ENCODE results near the gene TOP3B. TPM values are rescaled to one million over a fixed set of nuclear protein-coding genes. Genes with fewer than 3 reads are reported as not detected.

Gene TOP3B
- total RNA-seq, 2 donors from 2014 or later, result 29.6 to 33.2 TPM

DNA sequence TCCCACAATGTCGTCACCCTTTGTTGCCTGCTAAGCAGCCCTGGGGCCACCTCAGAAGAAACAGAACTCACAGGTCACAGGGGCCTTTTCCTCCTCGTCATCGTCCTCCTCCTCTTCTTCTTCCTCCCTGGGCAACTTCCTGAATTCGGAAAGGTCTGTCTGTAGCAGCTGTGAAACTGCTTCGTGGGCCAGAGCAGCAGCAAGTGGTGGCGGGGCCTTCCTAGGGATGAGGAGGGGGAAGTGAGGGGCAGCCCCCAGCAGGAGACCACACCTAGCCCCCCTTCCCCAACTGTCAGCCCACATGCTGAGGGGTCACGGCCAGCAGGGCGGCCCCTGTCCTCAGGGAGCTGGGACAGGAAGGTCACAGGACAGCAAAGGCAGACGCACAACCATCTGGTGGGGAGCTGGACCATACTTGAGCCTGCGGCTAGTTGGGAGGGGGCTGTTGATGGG lies 43.1 kb downstream of the TOP3B start:
- peaks cover 42% of the 10 kb centered on the region for H3K4me1 Mint-ChIP-seq (ENCODE audit: low read depth)
- DNase-seq, result no peak
- peak overlapping the region; percentile 5 to 89 for H3K4me3 Mint-ChIP-seq
- no peak for ATAC-seq (replicated peaks in 1 of 2)
- no peak overlapping the region for H3K27ac Mint-ChIP-seq
- no peaks in the 10 kb centered on the region for H3K9me3 Mint-ChIP-seq
- H3K27me3 Mint-ChIP-seq (ENCODE audit: low read depth), result no peaks in the 10 kb centered on the region
- peaks cover 0 to 5% of the 10 kb centered on the region in 2 donors for H3K36me3 Mint-ChIP-seq (ENCODE audit: insufficient read depth in 2 of 2)

- Mint-ChIP-seq H3K4me3 (peak overlapping the region; percentile 89), H3K4me1 (ENCODE audit: low read depth) (peaks cover 42% of the 10 kb centered on the region), H3K9me3 (no peaks in the 10 kb centered on the region), H3K27ac (no peak overlapping the region), H3K27me3 (ENCODE audit: low read depth) (no peaks in the 10 kb centered on the region), H3K36me3 (ENCODE audit: insufficient read depth in 2 of 2) (peaks cover 0 to 5% of the 10 kb centered on the region in 2 donors)
- ATAC-seq (replicated peaks in 1 of 2) (no peak), DNase-seq (no peak)
Measured at GRCh38 chr22:21938906-21939305, 43.7 kb downstream of the TOP3B start.

DNA sequence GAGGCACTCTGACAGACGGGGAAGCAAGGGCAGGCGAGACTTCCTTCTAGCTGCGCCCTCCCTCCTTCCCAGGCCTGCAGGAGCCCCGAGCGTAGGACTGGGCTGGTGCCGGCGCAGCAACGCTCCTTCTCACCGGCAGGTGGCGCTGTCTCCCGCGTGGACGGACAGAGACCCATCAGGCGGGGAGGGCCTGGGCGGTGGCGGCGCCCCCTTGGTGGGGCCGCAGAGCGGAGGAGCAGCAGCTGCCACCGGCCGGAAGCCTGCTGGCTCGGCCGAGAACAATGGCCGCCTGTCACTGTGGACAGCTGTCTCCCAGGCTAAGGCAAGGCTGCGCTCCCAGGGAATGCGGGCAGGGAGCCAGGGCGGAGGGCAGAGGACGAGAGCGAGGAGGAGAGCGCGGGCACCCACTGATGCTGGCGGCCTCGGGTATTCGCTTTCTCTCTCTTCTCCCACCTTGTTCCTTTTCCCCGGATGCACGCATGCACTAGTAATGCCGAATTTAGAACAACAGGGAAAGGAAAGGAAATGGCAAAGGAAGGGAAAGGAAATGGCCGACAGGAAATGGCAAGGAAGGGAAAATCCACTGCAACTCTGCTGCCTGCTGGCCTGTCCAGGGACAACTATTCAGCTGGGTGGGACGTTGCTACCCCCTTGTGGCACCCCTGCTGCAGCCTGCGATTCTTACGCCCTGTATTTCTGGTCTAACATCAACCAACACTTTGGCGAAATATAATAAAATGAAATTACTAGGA lies 44.3 kb downstream of the TOP3B start:
- DNase-seq, result peak; percentile 91 to 94
- H3K9me3 Mint-ChIP-seq, result no peaks in the 10 kb centered on the region
- H3K4me3 Mint-ChIP-seq, result peak overlapping the region; percentile 89
- H3K36me3 Mint-ChIP-seq (ENCODE audit: insufficient read depth in 2 of 2), result peaks cover 0 to 5% of the 10 kb centered on the region in 2 donors
- no peaks in the 10 kb centered on the region for H3K27me3 Mint-ChIP-seq (ENCODE audit: low read depth)
- H3K4me1 Mint-ChIP-seq (ENCODE audit: low read depth), result peaks cover 42% of the 10 kb centered on the region
- peak; percentile 96 for ATAC-seq (replicated peaks in 1 of 2)
- peak overlapping the region; percentile 33 for H3K27ac Mint-ChIP-seq

- H3K4me3 Mint-ChIP-seq, result peak overlapping the region; percentile 89
Measured at GRCh38 chr22:21937821-21938070, 44.8 kb downstream of the TOP3B start.

DNA sequence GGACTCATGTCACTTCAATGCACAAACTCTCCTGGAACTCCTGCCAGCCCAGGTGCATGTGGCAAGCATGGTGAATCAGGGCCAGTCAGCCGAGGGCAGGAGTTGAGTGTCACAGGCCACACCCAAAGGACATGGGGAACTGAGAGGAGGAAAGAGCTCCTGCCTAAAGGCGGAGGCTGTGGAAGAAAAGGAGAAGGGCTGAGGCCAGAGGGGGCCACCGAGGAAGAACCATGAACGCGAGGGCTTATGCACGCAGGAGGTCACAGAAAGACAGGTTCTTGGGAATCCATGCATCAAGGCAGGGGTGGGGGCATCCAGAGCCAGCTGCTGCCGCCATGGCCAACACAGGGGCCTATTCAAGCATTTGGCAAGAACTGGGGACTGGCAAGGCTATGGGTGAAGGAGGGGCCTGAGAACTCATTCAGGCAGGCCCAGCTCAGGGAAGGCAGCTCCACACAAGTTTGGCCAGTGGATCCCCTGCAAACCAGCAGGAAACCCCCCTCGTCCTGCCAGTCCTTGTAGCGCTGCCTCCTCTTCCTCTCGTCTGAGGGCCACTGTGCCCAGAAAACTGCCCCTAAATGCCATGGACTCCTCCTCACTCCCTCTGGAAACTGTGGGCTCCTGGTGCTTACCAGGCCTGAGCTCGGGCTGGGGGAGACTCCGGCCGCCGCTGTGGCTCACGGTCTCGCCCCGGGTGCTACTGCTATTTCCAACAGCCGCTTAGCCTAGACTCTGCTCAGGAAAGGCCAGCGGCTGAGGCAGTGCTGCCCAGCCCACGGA lies 45.4 kb downstream of the TOP3B start:
- Mint-ChIP-seq H3K9me3 (no peaks in the 10 kb centered on the region), H3K27me3 (ENCODE audit: low read depth) (no peaks in the 10 kb centered on the region), H3K4me3 (no peak overlapping the region), H3K36me3 (ENCODE audit: insufficient read depth in 2 of 2) (peaks cover 0 to 5% of the 10 kb centered on the region in 2 donors), H3K27ac (no peak overlapping the region), H3K4me1 (ENCODE audit: low read depth) (peaks cover 33% of the 10 kb centered on the region)
- ATAC-seq (replicated peaks in 1 of 2) (no peak), DNase-seq (no peak)

More at GRCh38 chr22:21937821-21938070, 44.8 kb downstream of the TOP3B start:
- H3K27me3 Mint-ChIP-seq (ENCODE audit: low read depth), result no peaks in the 10 kb centered on the region
- DNase-seq, result no peak
- peaks cover 38% of the 10 kb centered on the region for H3K4me1 Mint-ChIP-seq (ENCODE audit: low read depth)
- ATAC-seq (replicated peaks in 1 of 2), result no peak
- H3K36me3 Mint-ChIP-seq (ENCODE audit: insufficient read depth in 2 of 2), result peaks cover 0 to 5% of the 10 kb centered on the region in 2 donors
- no peaks in the 10 kb centered on the region for H3K9me3 Mint-ChIP-seq
- no peak overlapping the region for H3K27ac Mint-ChIP-seq

DNA sequence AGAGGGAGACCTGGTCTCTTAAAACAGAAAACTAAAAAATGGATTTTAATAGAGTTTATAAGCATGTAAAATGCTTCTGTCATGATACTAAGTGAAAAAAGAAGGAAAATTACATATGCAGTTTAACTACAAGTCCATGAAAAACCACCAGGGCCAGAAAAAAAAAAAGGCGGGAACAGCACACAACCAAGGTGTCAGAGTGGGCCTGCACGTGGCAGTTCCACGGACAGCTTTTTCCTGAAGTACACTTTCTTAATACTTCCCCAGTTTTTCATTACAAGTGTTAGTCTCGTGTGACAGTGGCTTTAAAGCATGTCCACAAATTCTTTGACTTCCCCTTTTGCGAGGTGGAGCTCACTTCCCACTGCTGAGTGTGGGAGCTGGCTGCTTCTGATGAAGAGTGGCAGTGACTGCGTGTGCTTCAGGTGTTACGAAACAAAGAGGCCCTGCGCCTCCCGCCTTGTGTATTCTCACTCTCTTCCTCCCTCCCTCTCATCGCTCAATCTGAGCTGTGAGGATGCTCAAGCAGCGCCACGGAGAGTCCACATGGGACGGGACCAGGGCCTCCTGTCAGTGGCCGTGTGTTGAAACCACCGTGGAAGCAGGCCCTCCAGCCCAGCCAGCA lies 46.3 kb downstream of the TOP3B start:
- H3K27me3 Mint-ChIP-seq (ENCODE audit: low read depth), result no peaks in the 10 kb centered on the region
- DNase-seq (no peak), ATAC-seq (replicated peaks in 1 of 2) (no peak)
- H3K36me3 Mint-ChIP-seq (ENCODE audit: insufficient read depth in 2 of 2), result peaks cover 0 to 5% of the 10 kb centered on the region in 2 donors
- no peaks in the 10 kb centered on the region for H3K9me3 Mint-ChIP-seq
- peaks cover 23% of the 10 kb centered on the region for H3K4me1 Mint-ChIP-seq (ENCODE audit: low read depth)
- H3K27ac Mint-ChIP-seq, result no peak overlapping the region
- no peak overlapping the region for H3K4me3 Mint-ChIP-seq

DNA sequence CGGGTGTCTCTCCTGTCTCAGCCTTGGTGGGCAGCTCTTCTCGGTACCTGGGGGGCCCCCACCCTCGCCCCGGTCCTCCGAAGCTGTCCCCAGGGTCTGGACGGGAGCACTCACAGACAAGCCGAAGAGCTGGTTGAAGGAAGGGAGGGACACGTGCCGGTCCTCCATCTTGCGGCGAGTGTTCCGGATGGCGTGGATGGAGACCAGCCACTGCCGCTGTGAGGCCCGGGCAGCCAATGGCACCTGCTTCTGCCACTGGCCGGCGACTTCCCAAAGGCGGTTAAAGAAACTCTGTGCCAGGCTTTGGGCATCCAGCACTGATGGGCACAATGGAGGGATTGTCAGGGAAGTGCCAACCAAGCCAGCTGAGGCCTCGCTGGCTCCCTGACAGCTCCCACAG lies 48.7 kb downstream of the TOP3B start:
- ATAC-seq (replicated peaks in 1 of 2) (no peak), DNase-seq (no peak)
- no peak overlapping the region for H3K27ac Mint-ChIP-seq
- peaks cover 0 to 5% of the 10 kb centered on the region in 2 donors for H3K36me3 Mint-ChIP-seq (ENCODE audit: insufficient read depth in 2 of 2)
- H3K4me1 Mint-ChIP-seq (ENCODE audit: low read depth), result peaks cover 12% of the 10 kb centered on the region
- no peak overlapping the region for H3K4me3 Mint-ChIP-seq
- H3K27me3 Mint-ChIP-seq (ENCODE audit: low read depth), result no peaks in the 10 kb centered on the region
- no peaks in the 10 kb centered on the region for H3K9me3 Mint-ChIP-seq

GRCh38 chr22:21933413-21933812 lies 49.2 kb downstream of the TOP3B start:
- Mint-ChIP-seq H3K27ac (no peak overlapping the region), H3K4me1 (ENCODE audit: low read depth) (peaks cover 9% of the 10 kb centered on the region), H3K27me3 (ENCODE audit: low read depth) (no peaks in the 10 kb centered on the region), H3K36me3 (ENCODE audit: insufficient read depth in 2 of 2) (peaks cover 0 to 5% of the 10 kb centered on the region in 2 donors), H3K9me3 (no peaks in the 10 kb centered on the region), H3K4me3 (no peak overlapping the region)
- ATAC-seq (replicated peaks in 1 of 2), result no peak
- no peak for DNase-seq

- H3K27me3 Mint-ChIP-seq (ENCODE audit: low read depth), result no peaks in the 10 kb centered on the region
- no peak for DNase-seq
- no peak overlapping the region for H3K27ac Mint-ChIP-seq
- ATAC-seq (replicated peaks in 1 of 2), result no peak
- peaks cover 0 to 5% of the 10 kb centered on the region in 2 donors for H3K36me3 Mint-ChIP-seq (ENCODE audit: insufficient read depth in 2 of 2)
- no peak overlapping the region for H3K4me3 Mint-ChIP-seq
- H3K9me3 Mint-ChIP-seq, result no peaks in the 10 kb centered on the region
- H3K4me1 Mint-ChIP-seq (ENCODE audit: low read depth), result no peaks in the 10 kb centered on the region
Measured at GRCh38 chr22:21932347-21932746, 50.2 kb downstream of the TOP3B start.

GRCh38 chr22:21931056-21931455 lies 51.5 kb downstream of the TOP3B start:
- no peak overlapping the region for H3K27ac Mint-ChIP-seq
- no peaks in the 10 kb centered on the region for H3K9me3 Mint-ChIP-seq
- DNase-seq (no peak), ATAC-seq (replicated peaks in 1 of 2) (no peak)
- no peak overlapping the region for H3K4me3 Mint-ChIP-seq
- H3K36me3 Mint-ChIP-seq (ENCODE audit: insufficient read depth in 2 of 2), result peaks cover 0 to 5% of the 10 kb centered on the region in 2 donors
- no peaks in the 10 kb centered on the region for H3K4me1 Mint-ChIP-seq (ENCODE audit: low read depth)
- H3K27me3 Mint-ChIP-seq (ENCODE audit: low read depth), result no peaks in the 10 kb centered on the region

DNA sequence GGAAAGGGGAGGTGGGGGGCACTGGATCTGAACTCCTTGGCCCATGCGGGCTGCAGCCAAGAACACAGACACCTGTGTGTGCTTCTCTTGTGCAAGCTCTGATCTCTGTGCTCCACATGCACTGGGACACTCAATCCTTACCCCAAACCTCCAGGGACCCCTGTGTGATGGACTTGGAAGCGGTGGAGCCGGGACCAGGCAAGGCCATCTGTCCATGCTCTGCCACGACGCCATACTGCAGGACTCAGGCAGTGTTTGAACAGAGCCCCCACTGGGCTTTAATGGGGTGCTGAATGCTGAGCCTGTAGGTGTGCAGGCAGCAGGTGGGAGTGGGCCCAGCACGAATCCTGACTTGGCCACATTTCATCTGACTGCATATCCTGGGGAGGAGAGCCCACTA lies 53.3 kb downstream of the TOP3B start:
- Mint-ChIP-seq H3K27me3 (ENCODE audit: low read depth) (no peaks in the 10 kb centered on the region), H3K9me3 (no peaks in the 10 kb centered on the region), H3K36me3 (ENCODE audit: insufficient read depth in 2 of 2) (no peaks in the 10 kb centered on the region), H3K4me1 (ENCODE audit: low read depth) (no peaks in the 10 kb centered on the region), H3K4me3 (no peak overlapping the region), H3K27ac (no peak overlapping the region)
- DNase-seq (no peak), ATAC-seq (replicated peaks in 1 of 2) (no peak)

GRCh38 chr22:21928048-21928447 lies 54.5 kb downstream of the TOP3B start:
- Mint-ChIP-seq H3K4me3 (no peak overlapping the region), H3K27me3 (ENCODE audit: low read depth) (no peaks in the 10 kb centered on the region), H3K36me3 (ENCODE audit: insufficient read depth in 2 of 2) (no peaks in the 10 kb centered on the region), H3K9me3 (no peaks in the 10 kb centered on the region), H3K4me1 (ENCODE audit: low read depth) (no peaks in the 10 kb centered on the region), H3K27ac (no peak overlapping the region)
- ATAC-seq (replicated peaks in 1 of 2) (no peak), DNase-seq (no peak)

- no peaks in the 10 kb centered on the region for H3K4me1 Mint-ChIP-seq (ENCODE audit: low read depth)
- H3K4me3 Mint-ChIP-seq, result no peak overlapping the region
- H3K36me3 Mint-ChIP-seq (ENCODE audit: insufficient read depth in 2 of 2), result no peaks in the 10 kb centered on the region
- no peak for ATAC-seq (replicated peaks in 1 of 2)
- H3K27ac Mint-ChIP-seq, result no peak overlapping the region
- no peaks in the 10 kb centered on the region for H3K27me3 Mint-ChIP-seq (ENCODE audit: low read depth)
- H3K9me3 Mint-ChIP-seq, result no peaks in the 10 kb centered on the region
- no peak for DNase-seq
Measured at GRCh38 chr22:21927174-21927823, 55.3 kb downstream of the TOP3B start.
